Measurements from ENCODE around the gene DHX34. TPM values are rescaled to one million over a fixed set of nuclear protein-coding genes. Genes with fewer than 3 reads are reported as not detected.

DHX34 gene
- total RNA-seq, 1 experiment from 2014 or later: 38.2 TPM

DNA sequence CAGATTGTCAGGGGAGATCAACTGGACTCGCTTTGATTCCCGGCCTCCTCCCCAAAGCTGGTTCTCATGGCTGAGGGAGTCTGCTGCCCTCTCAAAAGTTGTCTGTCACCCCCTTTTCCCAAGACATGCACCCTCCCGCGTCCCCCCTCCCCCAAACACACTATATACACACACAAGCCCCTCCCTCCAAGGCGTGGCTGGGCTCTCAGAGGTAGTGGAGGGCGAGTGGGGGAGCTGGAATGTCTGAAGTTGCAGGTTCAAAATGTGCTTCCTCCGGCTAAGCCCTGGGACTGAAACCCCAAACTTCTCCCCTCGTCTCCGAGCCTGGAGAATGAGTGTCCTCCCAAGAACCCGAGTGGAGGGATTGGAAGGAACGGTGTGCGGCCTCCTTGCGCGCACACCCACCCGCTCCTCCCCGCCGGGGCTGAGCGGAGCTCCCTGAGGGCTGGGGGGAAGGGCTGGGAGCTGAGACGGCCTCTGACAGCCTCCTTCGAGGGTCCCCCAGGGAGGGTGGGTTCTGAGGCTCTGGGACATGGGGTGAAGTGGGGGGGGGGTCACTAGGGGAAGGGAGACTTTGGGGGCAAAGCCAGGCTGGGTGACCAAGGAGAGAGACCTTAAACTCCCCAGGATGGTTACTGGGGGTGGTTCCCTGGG is 80.2 kb downstream of the DHX34 start:
- Histone ChIP-seq H3K79me1 (ENCODE audit: insufficient read depth, low read depth, low read length, poor library complexity, severe bottlenecking) (no peaks in the 10 kb centered on the region), H3K79me2 (ENCODE audit: insufficient read depth, low read length) (no peaks in the 10 kb centered on the region), H2AK5ac (ENCODE audit: insufficient read length, low read length) (no peak overlapping the region), H3K27me3 (ENCODE audit: insufficient read depth, low read length) (no peaks in the 10 kb centered on the region), H3K4me2 (ENCODE audit: insufficient read depth, insufficient read length, low read length) (peak overlapping the region; percentile 78), H3K27ac (ENCODE audit: insufficient read length, low read depth, low read length) (no peak overlapping the region), H3K23me2 (ENCODE audit: insufficient read length, low read depth, low read length, poor library complexity, severe bottlenecking) (peaks cover 22% of the 10 kb centered on the region), H3K4ac (ENCODE audit: low read depth, low read length) (no peak overlapping the region), H4K5ac (ENCODE audit: insufficient read length, low read depth, low read length) (no peak overlapping the region), H3K4me1 (ENCODE audit: insufficient read depth, low read length) (no peaks in the 10 kb centered on the region), H4K8ac (replicated peaks; ENCODE audit: insufficient read length, low read depth, low read length) (no peak overlapping the region), H3K18ac (ENCODE audit: insufficient read length, low read depth, low read length) (no peak overlapping the region), H4K91ac (ENCODE audit: insufficient read length, low read depth, low read length) (no peak overlapping the region), H2BK5ac (ENCODE audit: insufficient read length, low read length) (no peak overlapping the region), H4K20me1 (ENCODE audit: control insufficient read depth, insufficient read depth, insufficient read length) (no peaks in the 10 kb centered on the region), H2BK15ac (ENCODE audit: low read depth, low read length) (no peak overlapping the region), H3K9me3 (ENCODE audit: control insufficient read depth, low read depth, low read length) (no peaks in the 10 kb centered on the region), H3K23ac (ENCODE audit: insufficient read length, low read depth, low read length) (no peak overlapping the region), H3T11ph (ENCODE audit: low read length) (no peak overlapping the region), H2BK120ac (ENCODE audit: low read depth, low read length, poor library complexity, severe bottlenecking) (no peak overlapping the region), H3K56ac (ENCODE audit: insufficient read length, low read depth, low read length) (no peak overlapping the region), H2BK12ac (ENCODE audit: insufficient read length, low read depth, low read length) (no peak overlapping the region), H3K14ac (ENCODE audit: insufficient read depth, low read length) (no peak overlapping the region), H2BK20ac (ENCODE audit: low read depth, low read length, poor library complexity, severe bottlenecking) (no peak overlapping the region), H2AFZ (ENCODE audit: low read length) (no peak overlapping the region), H3K9ac (ENCODE audit: extremely low read depth, insufficient read length, low read length) (no peak overlapping the region)
- Mint-ChIP-seq H3K4me1 (peaks cover 4 to 16% of the 10 kb centered on the region in 2 experiments), H3K36me3 (ENCODE audit: insufficient read depth in 1 of 3, low read depth in 3 of 3) (no peaks in the 10 kb centered on the region; a peak in 1 of 7 replicates), H3K4me3 (peak overlapping the region; percentile 14 to 70; a peak in 2 of 5 replicates), H3K27ac (no peak overlapping the region), H3K27me3 (ENCODE audit: low read depth) (peaks cover 38% of the 10 kb centered on the region), H3K9me3 (no peaks in the 10 kb centered on the region)
- TF ChIP-seq, protein P1, sequence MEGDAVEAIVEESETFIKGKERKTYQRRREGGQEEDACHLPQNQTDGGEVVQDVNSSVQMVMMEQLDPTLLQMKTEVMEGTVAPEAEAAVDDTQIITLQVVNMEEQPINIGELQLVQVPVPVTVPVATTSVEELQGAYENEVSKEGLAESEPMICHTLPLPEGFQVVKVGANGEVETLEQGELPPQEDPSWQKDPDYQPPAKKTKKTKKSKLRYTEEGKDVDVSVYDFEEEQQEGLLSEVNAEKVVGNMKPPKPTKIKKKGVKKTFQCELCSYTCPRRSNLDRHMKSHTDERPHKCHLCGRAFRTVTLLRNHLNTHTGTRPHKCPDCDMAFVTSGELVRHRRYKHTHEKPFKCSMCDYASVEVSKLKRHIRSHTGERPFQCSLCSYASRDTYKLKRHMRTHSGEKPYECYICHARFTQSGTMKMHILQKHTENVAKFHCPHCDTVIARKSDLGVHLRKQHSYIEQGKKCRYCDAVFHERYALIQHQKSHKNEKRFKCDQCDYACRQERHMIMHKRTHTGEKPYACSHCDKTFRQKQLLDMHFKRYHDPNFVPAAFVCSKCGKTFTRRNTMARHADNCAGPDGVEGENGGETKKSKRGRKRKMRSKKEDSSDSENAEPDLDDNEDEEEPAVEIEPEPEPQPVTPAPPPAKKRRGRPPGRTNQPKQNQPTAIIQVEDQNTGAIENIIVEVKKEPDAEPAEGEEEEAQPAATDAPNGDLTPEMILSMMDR (conservative IDR thresholded peaks at IDR 0.05): no peak
- WGBS (ENCODE audit: extremely low coverage, insufficient read length, low lambda C conversion rate): no CpG with 5 or more reads among the region's 20 CpGs
- DNase-seq: peak; percentile 62
